Activated CD4-positive, alpha-beta T cell treated with anti-CD3 and anti-CD28 coated beads, Interleukin-10, Interleukin-2, amounts not matched to agents 100 ng/mL and 50 ng/mL, durations not matched to agents 16 hours and 8 hours (primary cell): Measurements from ENCODE around the gene CALCOCO1.
A peak's percentile ranks its signal among the peaks of the same experiment; 100 is the strongest.
"Not testable (repeated sequence)": the region's sequence is repeated elsewhere in the genome, so short reads cannot be mapped to it uniquely, and the experiment has no call there.

Experiments
- DNase-seq: peaks from one replicate; pipeline ENCODE4 v3.0.0-alpha.2; 2020

The CALCOCO1 gene

DNA sequence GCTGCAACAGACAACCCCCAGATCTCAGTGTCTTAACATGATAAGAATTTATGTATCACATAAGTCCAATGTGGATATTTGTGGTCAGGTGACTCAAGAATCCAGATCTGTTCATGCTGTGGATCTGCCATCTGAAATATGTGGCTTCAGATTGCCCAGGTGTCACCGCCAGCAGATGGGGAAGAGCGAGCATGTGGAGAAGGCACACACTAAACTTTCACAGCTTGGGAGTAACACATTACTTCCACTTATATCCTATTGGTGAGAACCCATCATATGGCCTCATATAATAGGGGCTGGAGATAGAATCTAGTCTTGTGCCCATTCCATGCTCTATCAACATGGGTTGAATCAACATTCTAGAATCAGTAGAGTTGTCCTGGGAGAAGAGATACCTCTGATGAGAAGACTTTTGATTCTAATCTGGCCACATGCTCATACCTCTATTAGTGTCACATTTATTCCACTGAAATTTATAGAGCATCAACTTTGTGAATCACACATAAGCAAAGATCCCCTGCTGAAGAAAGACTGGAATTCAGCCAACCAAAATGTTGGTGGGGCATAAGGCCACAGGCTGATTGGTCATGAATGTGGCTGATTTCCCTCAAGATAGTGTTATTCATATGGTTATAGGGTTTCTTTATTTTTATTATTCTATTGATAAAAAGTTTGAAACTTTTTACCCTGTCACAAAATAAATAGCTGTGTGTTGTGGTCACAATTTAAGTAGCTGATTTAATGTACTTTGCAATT is 6.0 kb upstream of the CALCOCO1 start:
- DNase-seq = no peak

DNA sequence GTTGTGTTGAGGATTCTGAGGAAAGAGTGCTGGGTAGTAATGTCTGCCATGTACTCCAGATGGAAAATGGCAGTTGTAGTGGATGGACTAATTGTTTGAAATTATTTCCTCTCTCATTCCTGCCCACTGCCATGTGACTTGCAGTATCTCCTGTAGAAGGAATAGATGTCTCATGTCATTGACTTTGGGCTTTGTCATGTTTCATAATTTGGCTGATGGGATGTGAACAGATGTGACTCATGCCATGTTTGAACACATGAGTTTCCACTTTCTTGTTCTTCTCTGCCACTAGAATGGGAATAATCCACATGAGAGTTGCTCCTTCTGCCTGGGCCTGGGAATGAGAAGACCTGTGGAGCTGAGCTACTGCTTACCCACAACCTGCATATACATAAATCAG is 2.4 kb upstream of the CALCOCO1 start:
- no peak for DNase-seq

DNA sequence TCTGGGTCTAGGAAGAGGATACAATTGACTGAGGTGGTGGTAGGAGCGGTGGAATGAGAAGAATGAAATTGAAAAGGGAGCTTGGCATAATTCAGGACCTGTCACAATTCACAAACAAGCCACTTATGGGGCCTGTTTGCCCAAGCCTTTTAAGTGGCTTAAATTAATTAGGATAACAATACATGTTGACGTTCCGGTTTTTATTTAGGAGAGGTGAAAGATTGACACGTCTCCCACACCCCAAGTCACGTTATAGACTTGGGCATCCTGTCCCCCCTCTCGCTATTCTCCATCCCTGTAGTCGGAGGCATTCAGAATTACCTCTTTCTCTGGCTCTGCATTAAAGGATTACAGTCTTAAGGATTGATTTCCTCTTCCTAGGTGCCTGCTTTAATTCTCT is 954 bp upstream of the CALCOCO1 start:
- no peak for DNase-seq

DNA sequence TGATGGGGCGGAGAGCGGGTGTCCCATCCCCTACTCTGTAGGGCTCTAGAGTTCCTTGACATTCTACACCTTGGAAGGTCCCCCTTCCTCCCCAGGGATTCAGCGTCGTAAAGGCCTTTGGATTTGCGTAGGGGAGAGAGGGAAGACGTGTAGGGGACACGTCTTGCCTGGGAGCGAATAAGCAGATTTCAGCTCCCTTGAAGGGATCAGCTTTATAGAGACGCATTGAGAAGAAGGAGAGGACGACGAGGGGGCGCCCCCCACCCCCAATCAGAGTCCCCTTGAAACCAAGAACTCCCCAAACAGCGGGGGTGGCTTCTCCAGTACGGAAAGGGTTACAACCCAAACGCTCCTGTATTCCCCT is 324 bp downstream of the CALCOCO1 start:
- DNase-seq = no peak

DNA sequence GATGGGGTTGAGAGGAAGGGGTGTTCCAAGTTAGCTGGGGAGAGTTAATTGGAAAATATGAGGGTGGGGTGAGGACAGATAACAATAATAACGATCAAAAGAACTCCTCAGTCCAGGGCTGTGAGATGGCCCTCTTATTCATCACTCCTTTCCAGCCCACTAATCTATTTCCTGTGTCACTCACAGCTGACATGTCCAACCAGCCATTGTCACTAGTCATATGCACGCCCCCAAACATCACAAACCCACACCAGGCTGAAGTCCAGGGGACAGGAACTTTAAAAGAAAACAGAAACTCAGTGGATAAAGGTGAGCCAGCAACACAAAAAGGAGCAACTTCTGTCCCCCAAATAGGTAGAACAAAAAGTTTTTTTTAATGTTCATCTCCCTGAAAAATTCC is 911 bp downstream of the CALCOCO1 start:
- no peak for DNase-seq

DNA sequence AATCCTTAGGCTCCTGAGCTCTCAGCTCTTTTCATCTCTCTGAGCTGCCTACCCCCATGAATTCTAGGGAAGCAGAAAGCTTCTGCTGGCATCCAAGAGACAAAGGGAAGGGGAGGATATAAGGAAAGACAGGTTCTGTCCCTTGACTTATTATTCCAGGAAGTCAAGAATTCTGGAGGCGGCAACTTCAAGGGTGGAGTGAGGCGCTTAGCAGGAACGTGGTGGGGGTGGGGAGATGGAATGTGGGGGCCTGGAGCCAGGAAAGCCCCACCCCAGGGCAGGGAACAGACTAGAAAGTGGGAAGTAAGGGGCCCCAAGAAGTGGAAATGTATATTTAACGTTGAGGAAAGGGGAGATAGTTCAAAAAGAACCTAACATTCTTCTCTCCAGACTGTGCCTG is 1.4 kb downstream of the CALCOCO1 start:
- DNase-seq = no peak

DNA sequence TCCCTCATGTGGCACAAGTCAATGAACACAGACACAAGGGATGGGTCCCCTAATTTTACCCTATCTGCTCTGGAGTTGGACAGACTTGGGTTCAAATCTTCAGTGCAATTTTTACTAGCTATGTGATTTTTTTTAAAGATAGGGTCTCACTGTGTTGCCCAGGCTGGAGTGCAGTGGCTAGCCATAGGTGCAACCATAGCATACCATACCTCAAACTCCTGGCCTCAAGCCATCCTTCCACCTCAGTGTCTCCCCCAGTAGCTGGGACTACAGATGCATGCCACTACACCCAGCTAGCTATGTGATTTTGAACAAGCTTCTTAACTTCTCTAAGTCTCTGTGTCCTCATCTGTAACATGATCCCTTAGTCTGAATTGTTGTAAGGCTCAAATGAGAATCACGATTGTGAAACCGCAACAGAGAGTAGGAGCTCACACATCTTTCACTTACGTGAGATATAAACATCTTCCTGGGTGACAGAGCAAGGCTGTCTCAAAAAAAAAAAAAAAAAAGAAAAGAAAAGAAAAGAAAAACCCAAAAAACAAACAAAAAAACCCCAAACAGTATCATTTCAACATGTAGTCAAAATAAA is 4.7 kb downstream of the CALCOCO1 start:
- no peak for DNase-seq

DNA sequence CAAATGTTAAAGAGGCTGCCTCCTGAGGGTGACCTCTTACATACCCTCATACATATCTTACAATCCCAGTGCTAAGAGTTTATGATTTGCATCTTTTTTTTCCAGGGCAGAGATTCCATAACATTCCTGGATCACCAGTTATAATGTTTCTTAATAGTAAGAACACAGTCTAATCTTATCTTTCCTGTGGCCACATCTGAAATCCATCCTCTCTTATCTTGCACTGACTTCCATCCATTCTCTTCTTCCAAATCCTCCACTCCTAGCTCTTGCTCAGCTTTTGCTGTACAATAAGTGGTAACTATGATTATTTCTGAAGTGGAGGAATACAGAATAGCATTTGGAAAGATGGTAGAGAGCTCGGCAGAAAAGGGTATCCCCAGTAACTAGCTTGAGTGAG is 6.3 kb downstream of the CALCOCO1 start:
- no peak for DNase-seq

DNA sequence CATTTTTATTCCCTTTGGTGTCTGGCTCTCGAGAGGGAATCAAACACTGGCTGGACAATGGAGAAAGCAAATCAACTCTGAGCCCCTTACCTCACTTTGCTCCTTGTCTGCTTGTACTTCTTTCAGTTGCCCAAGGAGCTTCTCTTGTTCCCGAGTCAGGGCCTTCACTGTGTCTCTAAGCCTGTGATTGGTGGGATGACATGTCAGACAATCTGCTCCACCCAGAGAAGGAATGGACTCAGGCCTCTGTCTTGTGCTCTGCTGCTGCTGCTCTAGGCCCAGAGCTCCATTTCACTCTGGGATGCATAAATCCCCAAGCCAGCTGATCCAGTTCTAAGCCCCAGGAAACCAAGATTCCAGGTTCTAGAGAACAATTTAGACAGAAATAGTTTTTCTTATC is 7.6 kb downstream of the CALCOCO1 start:
- DNase-seq = no peak

DNA sequence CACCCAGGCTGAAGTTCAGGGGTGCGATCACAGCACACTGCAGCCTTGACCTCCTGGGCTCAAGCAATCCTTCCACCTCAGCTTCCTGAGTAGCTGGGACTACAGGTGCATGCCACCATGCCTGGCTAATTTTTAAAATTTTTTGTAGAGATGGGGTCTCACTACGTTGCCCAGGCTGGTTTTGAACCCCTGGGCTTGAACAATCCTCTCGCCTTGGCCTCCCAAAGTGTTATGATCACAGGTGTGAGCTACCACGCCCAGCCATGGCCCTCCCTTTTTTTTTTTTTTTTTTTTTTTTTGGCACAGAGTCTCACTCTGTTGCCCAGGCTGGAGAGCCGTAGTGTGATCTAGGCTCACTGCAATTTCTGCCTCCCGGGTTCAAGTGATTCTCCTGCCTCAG is 8.7 kb downstream of the CALCOCO1 start:
- not testable (repeated sequence) for DNase-seq

DNA sequence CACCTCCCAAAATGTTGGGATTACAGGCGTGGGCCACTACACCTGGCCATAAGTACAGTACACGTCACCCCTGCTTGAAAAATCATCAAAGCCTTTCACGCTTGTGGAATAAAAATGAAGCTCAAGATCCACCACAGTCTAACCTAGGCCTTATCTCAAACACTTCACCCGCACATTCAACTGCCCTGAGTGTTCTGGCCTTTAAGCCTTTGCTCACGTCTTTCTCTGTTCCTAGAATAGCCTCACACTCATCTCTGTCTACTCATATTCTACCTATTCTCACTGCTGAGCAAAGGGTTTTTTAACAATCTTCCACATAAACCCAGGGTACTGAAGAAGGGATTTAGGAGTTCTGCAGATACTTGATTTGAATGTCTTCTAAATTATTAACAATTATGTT is 9.9 kb downstream of the CALCOCO1 start:
- no peak for DNase-seq

DNA sequence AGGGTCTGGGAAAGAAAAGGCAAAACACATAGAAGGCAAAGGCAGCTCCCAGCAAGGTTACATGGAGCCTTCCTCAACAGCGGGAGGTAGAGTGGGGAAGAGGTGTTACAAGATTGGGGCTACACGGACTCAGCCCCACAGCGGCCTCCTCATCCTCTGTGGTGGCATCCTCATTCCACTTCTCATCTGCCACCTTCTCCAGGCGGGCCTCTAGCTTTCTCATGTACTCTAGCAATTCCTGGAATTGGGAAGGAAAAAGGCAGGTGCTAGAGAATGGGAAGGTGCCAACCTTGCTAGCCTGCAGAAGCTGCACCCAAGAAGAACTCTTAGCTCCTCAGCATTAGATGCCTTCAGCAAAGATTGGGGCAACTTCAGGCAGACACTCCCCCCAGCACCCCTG is 13.2 kb downstream of the CALCOCO1 start:
- DNase-seq = no peak

DNA sequence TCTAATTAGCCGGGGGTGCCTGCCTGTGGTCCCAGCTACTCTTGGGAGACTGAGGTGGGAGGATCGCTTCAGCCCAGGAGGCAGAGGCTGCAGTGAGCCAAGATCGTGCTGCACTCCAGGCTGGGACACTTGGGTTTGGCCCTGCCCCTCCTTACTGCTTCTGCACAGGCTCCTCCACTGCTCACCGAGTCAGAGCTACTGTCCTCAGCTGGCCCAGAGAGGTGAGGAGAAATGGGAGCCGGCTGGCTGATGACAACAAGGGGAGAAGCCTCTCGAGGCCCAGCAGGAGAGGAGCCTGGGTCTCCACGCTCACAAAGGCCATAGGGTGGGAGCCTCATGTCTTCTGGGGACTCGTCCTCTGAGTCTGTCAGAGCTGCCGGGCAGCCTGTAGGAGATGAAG is 13.7 kb downstream of the CALCOCO1 start:
- DNase-seq = no peak

DNA sequence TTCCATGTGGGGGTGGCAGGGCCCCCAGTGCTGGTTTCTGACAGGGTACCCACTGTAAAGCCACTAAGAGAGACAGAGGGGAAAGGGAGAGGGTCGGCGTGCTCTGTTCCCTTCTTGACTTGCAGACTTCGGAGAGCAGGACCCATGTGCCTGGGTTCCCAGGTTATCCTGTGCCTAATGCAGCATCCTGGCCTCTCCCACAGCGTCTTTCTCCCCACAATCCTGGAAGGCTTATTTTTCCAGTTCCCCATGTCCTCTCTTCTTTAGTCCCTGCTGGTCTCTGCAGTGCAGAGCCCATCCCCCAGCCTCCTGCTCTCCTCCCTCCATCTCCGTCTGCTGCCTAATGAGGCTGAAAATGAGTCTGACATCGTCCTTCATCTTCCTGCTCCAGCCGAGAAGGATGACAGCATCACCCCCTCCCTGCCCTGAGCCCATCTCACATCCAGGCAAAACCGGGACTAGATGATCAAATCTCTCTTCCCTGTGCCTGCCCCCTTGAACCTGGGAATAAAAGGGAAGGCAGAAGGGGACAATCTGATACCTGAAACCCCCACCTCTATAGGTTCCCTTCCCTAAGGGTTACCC is 15.1 kb downstream of the CALCOCO1 start:
- no peak for DNase-seq

DNA sequence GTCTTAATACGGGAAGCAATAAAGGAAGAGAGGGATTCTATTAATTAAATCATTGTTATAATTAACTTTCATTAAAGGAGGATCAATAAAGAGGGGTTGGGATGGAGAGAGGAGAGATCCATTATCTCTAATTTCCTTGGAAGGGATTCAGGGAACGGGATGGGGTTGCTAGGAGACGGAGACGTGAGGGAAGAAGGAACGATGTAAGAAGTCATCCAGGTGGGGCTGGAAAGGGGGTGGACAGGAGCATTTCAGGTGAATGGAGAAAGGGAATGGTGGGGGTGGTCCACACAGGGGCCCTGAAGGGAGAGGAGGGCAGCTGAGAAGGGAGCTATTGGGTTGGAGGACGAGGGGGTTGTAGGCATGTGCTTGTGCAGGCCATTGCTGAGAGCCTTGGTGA is 17.2 kb downstream of the CALCOCO1 start:
- no peak for DNase-seq

DNA sequence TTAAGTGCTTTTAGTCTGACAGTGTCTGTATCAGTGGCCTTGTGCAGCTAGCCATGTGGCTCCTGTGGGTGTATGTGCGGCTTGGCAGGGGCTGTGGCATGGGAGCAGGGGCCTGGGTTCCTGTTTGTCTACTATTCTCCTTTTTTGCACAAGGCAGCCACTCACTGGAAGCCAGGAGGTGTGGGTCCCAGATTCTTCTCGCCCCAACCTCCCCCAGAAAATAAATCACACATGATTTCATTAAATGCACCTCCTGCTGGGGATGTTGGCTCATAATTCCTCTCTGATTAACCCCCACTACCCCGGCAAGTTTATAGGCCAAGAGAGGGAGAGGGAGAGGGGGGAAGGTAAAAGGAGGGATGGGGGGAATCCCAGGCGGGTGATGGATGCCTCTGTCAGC is 17.6 kb downstream of the CALCOCO1 start:
- no peak for DNase-seq

DNA sequence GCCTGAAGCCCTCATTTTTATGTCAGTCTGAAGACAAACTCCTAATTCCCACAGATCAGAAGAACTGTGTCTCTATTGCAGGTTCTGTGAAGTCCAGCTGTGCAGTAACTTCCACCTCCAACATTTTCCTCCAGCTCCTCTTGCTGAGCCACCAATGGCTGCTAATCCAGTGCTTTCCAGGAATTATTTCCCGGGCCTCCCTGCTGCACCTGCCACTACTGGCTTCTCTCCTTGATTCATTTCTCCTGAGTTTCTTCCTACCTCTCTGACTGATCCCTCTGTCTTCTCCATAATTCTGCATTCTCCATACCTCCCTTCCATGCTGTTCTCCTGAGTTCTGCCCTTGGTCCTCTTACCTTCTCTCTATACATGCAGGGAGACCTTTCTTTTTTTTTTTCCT is 21.2 kb downstream of the CALCOCO1 start:
- no peak for DNase-seq

DNA sequence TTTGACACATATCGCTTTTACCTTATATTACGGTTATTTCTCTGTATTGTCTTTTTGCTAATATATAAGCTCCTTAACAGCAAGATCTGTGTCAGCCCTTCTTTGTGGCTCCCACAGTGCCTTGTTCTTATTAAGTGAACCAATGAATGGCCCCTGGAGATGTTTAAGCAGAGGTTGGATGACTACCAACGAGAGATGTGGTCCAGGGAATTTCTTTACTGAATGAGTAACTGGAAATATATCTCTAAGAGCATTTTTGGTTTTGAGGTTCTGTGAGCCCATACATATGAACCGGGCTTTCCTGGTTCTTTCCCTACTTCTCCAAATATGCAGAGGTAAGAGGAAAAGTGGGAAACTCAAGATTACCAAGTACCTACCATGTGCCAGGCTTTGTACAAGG is 23.5 kb downstream of the CALCOCO1 start:
- no peak for DNase-seq

DNA sequence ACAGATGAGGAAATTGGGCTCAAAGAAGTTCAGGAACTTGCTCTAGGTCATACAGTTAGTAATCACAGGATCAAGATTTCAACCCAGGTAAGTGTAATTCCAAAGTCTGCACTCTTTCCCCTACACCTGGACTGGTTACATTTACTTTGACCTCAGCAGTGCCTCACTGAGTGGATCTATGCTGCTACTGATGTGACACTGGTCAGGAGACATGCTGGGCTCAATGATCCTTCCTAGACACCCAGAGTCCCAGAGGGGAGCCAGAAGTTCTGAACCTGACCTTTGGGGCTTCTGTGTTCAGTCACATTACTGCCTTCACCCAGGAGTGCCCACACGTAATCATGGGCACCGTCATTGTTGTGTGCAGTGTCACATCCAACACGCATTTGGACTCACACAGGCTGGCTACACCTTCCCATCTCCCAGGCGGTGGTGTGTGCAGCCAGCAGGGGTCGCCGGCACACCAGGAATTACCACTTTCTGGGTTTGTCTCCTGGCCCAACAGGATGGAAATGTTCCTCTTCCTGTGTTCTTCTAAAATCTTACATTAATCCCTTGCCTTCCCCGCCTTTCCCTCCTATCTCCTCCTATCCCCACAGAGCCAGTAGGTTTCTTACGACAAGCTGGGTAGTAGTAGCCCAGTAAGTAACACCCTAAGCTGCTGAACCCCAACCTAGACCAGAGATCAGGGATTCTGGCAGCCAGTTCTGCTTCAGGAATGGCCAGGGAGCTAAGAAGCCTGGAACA is 25.6 kb downstream of the CALCOCO1 start:
- peak; percentile 75 for DNase-seq

DNA sequence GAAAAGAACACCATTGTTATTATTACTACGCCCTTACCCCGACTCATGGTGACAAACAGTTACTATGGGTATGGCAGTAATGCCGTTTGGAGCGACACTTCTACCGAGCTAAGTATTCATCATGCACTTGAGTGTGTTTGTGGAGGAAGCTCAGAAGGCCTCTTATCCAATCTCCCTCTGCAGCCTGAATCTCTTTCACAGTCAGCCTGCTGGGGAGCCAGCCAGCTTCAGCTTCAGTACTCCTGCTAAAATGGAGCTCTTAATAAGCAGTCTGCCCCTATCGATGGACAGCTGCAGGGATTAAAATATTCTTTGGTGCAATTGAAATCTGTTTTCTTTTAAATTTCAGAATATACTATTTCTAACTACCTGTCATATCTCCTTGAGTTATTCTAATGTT is 26.7 kb downstream of the CALCOCO1 start:
- no peak for DNase-seq

DNA sequence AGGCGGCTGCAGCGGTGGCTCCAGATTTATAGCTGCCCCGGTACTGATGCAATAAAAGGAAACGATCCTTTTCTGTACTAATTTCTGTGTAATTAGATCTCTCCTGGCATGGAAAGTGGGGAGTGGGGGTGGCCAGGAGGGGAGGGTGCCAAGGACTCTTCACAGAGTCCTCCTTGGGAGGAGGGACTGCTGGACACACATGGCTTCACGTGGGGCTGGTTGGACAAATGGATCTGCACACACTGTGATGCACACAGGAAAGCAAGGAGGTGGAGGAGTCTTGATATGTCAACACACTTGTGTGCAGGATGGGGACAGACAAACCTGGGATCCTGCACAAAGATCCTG is 27.6 kb downstream of the CALCOCO1 start:
- DNase-seq = no peak

DNA sequence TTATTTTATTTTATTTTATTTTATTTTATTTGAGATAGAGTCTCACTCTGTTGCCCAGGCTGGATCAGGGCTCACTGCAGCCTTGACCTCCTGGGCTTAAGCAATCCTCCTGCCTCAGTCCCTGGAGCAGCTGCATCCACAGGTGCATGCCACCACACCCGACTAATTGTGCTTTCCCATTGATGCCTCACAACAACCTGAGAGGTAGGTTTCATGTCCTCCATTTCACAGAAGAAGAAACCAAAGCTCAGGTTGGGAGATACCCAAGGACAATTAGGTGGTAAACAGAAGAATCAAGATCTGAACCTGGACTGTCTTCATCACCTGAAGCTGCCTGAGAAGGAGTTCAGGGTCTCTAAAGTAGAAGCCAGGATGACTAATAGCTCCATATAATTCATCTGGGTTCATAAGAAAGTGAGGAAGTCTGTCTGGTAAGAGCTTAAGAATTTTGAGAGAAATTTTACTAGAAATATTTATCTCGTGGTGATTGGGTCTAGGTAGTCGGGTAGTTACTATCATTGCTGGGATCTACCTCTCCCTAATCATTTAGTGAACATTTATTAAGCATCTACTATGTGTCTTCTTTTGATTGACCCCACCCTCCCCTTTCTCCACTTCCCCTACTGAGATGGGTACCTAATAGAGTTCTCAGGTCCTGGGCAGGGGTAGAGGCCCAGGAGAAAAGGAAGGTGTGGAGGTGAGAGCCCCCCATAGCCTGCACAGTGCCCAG is 28.1 kb downstream of the CALCOCO1 start:
- DNase-seq = no peak

DNA sequence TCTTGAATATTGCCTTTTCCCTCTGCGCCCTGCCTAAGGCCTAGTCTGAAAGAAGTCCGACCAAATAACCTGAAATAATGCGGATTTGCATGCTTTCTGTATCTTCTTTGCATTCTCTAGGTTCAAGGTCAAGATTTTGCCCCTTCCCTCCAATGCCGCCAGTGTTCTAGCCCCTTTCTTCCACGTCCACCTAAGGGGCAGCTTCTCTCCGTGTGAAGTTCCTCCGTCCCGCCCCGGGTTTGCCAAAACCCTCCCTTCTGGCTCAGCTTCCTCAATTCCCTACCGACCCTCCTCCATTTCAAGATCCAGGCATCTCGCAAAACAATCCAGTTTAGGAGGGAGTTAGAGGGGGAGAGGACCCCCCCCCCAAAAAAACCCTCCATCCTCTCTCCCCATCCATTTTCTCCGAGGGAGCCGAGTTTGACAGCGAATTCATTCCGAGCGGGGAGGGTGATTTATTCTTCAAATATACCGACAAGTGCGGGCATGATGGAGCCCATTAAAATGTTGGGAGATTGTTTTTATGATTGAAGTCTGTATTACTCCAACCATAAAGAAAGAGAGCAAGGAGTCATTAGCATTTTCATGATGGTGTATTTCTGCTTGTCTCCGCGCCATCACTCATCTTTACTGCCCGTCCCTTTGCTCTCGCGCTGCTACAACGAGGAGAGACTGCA is 30.5 kb downstream of the CALCOCO1 start:
- no peak for DNase-seq
